Adrenal gland (tissue), 5 donors: ENCODE results near the gene ACTN1.

Experiments
- CTCF ChIP-seq, 6 experiments: fragments of 450-650 bp in 4 of 6; fragments of 200-600 bp in 2 of 6; sonication (generic) in 1 of 6; IDR thresholded peaks; 1 replicate in 5 of 6; 2 replicates in 1 of 6; pipeline versions ENCODE4 v1.5.1 to v1.8.0; 2016 to 2021; ENCODE audit warnings: antibody characterized with exemption in 6 of 6, mild to moderate bottlenecking in 2 of 6, moderate library complexity in 1 of 6
- POLR2A ChIP-seq, 2 donors: fragments of 450-650 bp; IDR thresholded peaks; one replicate each; pipeline ENCODE4 v1.6.1; 2017; ENCODE audit warnings: antibody characterized with exemption in 2 of 2, mild to moderate bottlenecking in 2 of 2, moderate library complexity in 1 of 2
- donor health status: DM: no; HTN: no; CAD: no.

- no peak for TF ChIP-seq CTCF (IDR thresholded peaks at IDR 0.05)
- TF ChIP-seq POLR2A (IDR thresholded peaks at IDR 0.05) = no peak
These were observed 153.4 kb downstream of the ACTN1 start for GRCh38 chr14:68825729-68826128.
